NCI-H1417 treated with DMSO at 0.1 percent for 48 hours (cell line): ENCODE results near the gene VSIR.

Source experiments
- DNase-seq: peaks from one replicate; lab custom pipeline; 2025; lab: John Stamatoyannopoulos, UW

VSIR gene

GRCh38 chr10:71747039-71747531 is 26.2 kb downstream of the VSIR start:
- no peak for DNase-seq

- no peak for DNase-seq
These were observed 26.8 kb downstream of the VSIR start for GRCh38 chr10:71746344-71747037.

GRCh38 chr10:71745664-71746250 is 27.6 kb downstream of the VSIR start:
- DNase-seq = no peak

- no peak for DNase-seq
These were observed 28.2 kb downstream of the VSIR start for GRCh38 chr10:71744897-71745663.

GRCh38 chr10:71743866-71744265 is 29.5 kb downstream of the VSIR start:
- no peak for DNase-seq

- no peak for DNase-seq
These were observed 30.1 kb downstream of the VSIR start for GRCh38 chr10:71743089-71743838.

- no peak for DNase-seq
These were observed 30.8 kb downstream of the VSIR start for GRCh38 chr10:71742301-71743088.

- DNase-seq = no peak
These were observed 31.6 kb downstream of the VSIR start for GRCh38 chr10:71741671-71742070.

- DNase-seq = no peak
These were observed 32.3 kb downstream of the VSIR start for GRCh38 chr10:71741029-71741428.

- DNase-seq = no peak
These were observed 33.2 kb downstream of the VSIR start for GRCh38 chr10:71740069-71740653.

- DNase-seq = no peak
These were observed 33.9 kb downstream of the VSIR start for GRCh38 chr10:71739358-71739900.

- DNase-seq = no peak
These were observed 35.5 kb downstream of the VSIR start for GRCh38 chr10:71737834-71738197.

- DNase-seq = no peak
These were observed 36.1 kb downstream of the VSIR start for GRCh38 chr10:71737001-71737833.

- no peak for DNase-seq
These were observed 36.8 kb downstream of the VSIR start for GRCh38 chr10:71736570-71736952.

- DNase-seq = no peak
These were observed 37.4 kb downstream of the VSIR start for GRCh38 chr10:71735709-71736569.

- no peak for DNase-seq
These were observed 38.5 kb downstream of the VSIR start for GRCh38 chr10:71734797-71735196.

- DNase-seq = no peak
These were observed 41.5 kb downstream of the VSIR start for GRCh38 chr10:71731791-71732190.

GRCh38 chr10:71729161-71729636 is 44.1 kb downstream of the VSIR start:
- no peak for DNase-seq
